MM.1S (cell line): ENCODE data around the gene GMPPA.

Experiments
- DNase-seq: peaks from one replicate; pipeline ENCODE4 v3.0.0-alpha.2; 2015
- H2AFZ ChIP-seq: fragments of 300-600 bp; sonication (generic); 2 replicates; pipeline ENCODE4 v1.6.0; 2016; ENCODE audit warnings: antibody characterized with exemption, low read length
- H3F3A ChIP-seq: fragments of 300-600 bp; sonication (generic); 2 replicates; pipeline ENCODE4 v1.6.1; 2016; ENCODE audit warnings: mild to moderate bottlenecking, antibody characterized with exemption, low read length, moderate library complexity, mixed read lengths; ENCODE audit not compliant: insufficient read depth
- H3K27ac ChIP-seq: fragments of 300-600 bp; sonication (generic); 2 replicates; pipeline ENCODE4 v1.5.1; 2016; ENCODE audit warnings: mild to moderate bottlenecking, low read length
- H3K27me3 ChIP-seq: fragments of 300-600 bp; sonication (generic); replicated peaks from 2 replicates; pipeline ENCODE4 v1.6.0; 2016; ENCODE audit warnings: low read length; ENCODE audit not compliant: insufficient read depth
- H3K36me3 ChIP-seq: fragments of 300-600 bp; sonication (generic); replicated peaks from 2 replicates; pipeline ENCODE4 v1.6.1; 2016; ENCODE audit warnings: mild to moderate bottlenecking, low read length, mixed read lengths; ENCODE audit not compliant: insufficient read depth
- H3K4me1 ChIP-seq: fragments of 300-600 bp; sonication (generic); 2 replicates; pipeline ENCODE4 v1.6.1; 2016; ENCODE audit warnings: low read length, mixed read lengths
- H3K4me2 ChIP-seq: fragments of 300-600 bp; sonication (generic); 2 replicates; pipeline ENCODE4 v1.6.0; 2016; ENCODE audit warnings: low read depth, low read length
- H3K4me3 ChIP-seq: fragments of 300-600 bp; sonication (generic); 2 replicates; pipeline ENCODE4 v1.5.1; 2016; ENCODE audit warnings: low read length, mixed read lengths
- H3K79me2 ChIP-seq: fragments of 300-600 bp; sonication (generic); 2 replicates; pipeline ENCODE4 v1.6.1; 2016; ENCODE audit warnings: mixed run types, low read length, mixed read lengths
- H3K9ac ChIP-seq: fragments of 300-600 bp; sonication (generic); 2 replicates; pipeline ENCODE4 v1.6.1; 2016; ENCODE audit warnings: low read length, mixed read lengths
- H3K9me2 ChIP-seq: fragments of 300-600 bp; sonication (generic); replicated peaks from 2 replicates; pipeline ENCODE4 v1.6.1; 2016; ENCODE audit warnings: mild to moderate bottlenecking, low read length, mixed read lengths; ENCODE audit not compliant: insufficient read depth
- H3K9me3 ChIP-seq: fragments of 300-600 bp; sonication (generic); replicated peaks from 2 replicates; pipeline ENCODE4 v1.6.1; 2016; ENCODE audit warnings: mild to moderate bottlenecking, low read length, mixed read lengths; ENCODE audit not compliant: insufficient read depth
- H4K20me1 ChIP-seq: fragments of 300-600 bp; sonication (generic); 2 replicates; pipeline ENCODE4 v1.6.1; 2016; ENCODE audit warnings: mild to moderate bottlenecking, low read length, moderate library complexity, mixed read lengths; ENCODE audit not compliant: insufficient read depth
- EZH2 ChIP-seq: fragments of 300-600 bp; sonication (generic); optimal IDR thresholded peaks from 2 replicates; pipeline ENCODE3; 2017; ENCODE audit warnings: low read depth, mild to moderate bottlenecking, antibody characterized with exemption, low read length, mixed read lengths
- EZH2phosphoT487 ChIP-seq: fragments of 300-600 bp; sonication (generic); IDR thresholded peaks from 2 replicates; pipeline ENCODE4 v1.6.1; 2018; ENCODE audit warnings: antibody characterized with exemption, low read length
- TF ChIP-seq, protein P1 (sequence below): fragments of 300-600 bp; sonication (generic); IDR thresholded peaks from 2 replicates; pipeline ENCODE4 v1.5.1; 2016; ENCODE audit warnings: antibody characterized with exemption, low read length, mixed read lengths

Gene GMPPA

GRCh38 chr2:219488149-219488843, 10.4 kb upstream of the GMPPA start:
- Histone ChIP-seq H3F3A (no peaks in the 10 kb centered on the region), H3K9ac (no peak overlapping the region), H3K4me2 (no peak overlapping the region), H3K27me3 (peaks cover 100% of the 10 kb centered on the region), H3K79me2 (no peaks in the 10 kb centered on the region), H2AFZ (no peak overlapping the region), H3K36me3 (no peaks in the 10 kb centered on the region), H3K4me3 (no peak overlapping the region), H3K4me1 (no peaks in the 10 kb centered on the region), H4K20me1 (no peaks in the 10 kb centered on the region), H3K9me2 (no peaks in the 10 kb centered on the region), H3K9me3 (no peaks in the 10 kb centered on the region), H3K27ac (no peak overlapping the region)
- TF ChIP-seq, protein P1, sequence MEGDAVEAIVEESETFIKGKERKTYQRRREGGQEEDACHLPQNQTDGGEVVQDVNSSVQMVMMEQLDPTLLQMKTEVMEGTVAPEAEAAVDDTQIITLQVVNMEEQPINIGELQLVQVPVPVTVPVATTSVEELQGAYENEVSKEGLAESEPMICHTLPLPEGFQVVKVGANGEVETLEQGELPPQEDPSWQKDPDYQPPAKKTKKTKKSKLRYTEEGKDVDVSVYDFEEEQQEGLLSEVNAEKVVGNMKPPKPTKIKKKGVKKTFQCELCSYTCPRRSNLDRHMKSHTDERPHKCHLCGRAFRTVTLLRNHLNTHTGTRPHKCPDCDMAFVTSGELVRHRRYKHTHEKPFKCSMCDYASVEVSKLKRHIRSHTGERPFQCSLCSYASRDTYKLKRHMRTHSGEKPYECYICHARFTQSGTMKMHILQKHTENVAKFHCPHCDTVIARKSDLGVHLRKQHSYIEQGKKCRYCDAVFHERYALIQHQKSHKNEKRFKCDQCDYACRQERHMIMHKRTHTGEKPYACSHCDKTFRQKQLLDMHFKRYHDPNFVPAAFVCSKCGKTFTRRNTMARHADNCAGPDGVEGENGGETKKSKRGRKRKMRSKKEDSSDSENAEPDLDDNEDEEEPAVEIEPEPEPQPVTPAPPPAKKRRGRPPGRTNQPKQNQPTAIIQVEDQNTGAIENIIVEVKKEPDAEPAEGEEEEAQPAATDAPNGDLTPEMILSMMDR, result no peak
- TF ChIP-seq EZH2, result no peak
- TF ChIP-seq EZH2phosphoT487, result no peak
- no peak for DNase-seq

- no peak for DNase-seq
- no peaks in the 10 kb centered on the region for H3F3A ChIP-seq
- H3K9me3 ChIP-seq, result no peaks in the 10 kb centered on the region
- H4K20me1 ChIP-seq, result no peaks in the 10 kb centered on the region
- H2AFZ ChIP-seq, result no peak overlapping the region
- no peaks in the 10 kb centered on the region for H3K4me1 ChIP-seq
- H3K4me3 ChIP-seq, result no peak overlapping the region
- no peaks in the 10 kb centered on the region for H3K79me2 ChIP-seq
- peaks cover 100% of the 10 kb centered on the region for H3K27me3 ChIP-seq
- H3K36me3 ChIP-seq, result no peaks in the 10 kb centered on the region
- no peak for TF ChIP-seq EZH2
- TF ChIP-seq, protein P1, result no peak
- no peak for TF ChIP-seq EZH2phosphoT487
- H3K9me2 ChIP-seq, result no peaks in the 10 kb centered on the region
- H3K4me2 ChIP-seq, result no peak overlapping the region
- no peak overlapping the region for H3K9ac ChIP-seq
- H3K27ac ChIP-seq, result no peak overlapping the region
Observed at GRCh38 chr2:219488844-219489194, 9.9 kb upstream of the GMPPA start.

- Histone ChIP-seq H3K4me2 (no peak overlapping the region), H3K27ac (no peak overlapping the region), H3K4me3 (no peak overlapping the region), H3K4me1 (no peaks in the 10 kb centered on the region), H3K27me3 (peaks cover 100% of the 10 kb centered on the region), H3F3A (no peaks in the 10 kb centered on the region), H3K79me2 (no peaks in the 10 kb centered on the region), H3K36me3 (no peaks in the 10 kb centered on the region), H2AFZ (no peak overlapping the region), H3K9ac (no peak overlapping the region), H3K9me2 (no peaks in the 10 kb centered on the region), H4K20me1 (no peaks in the 10 kb centered on the region), H3K9me3 (no peaks in the 10 kb centered on the region)
- DNase-seq, result no peak
- TF ChIP-seq, protein P1, result no peak
- TF ChIP-seq EZH2 (no peak), EZH2phosphoT487 (no peak)
Observed at GRCh38 chr2:219489315-219489714, 9.4 kb upstream of the GMPPA start.
